Measurements from ENCODE around the gene PLEKHG3.

- TF ChIP-seq, protein P1, sequence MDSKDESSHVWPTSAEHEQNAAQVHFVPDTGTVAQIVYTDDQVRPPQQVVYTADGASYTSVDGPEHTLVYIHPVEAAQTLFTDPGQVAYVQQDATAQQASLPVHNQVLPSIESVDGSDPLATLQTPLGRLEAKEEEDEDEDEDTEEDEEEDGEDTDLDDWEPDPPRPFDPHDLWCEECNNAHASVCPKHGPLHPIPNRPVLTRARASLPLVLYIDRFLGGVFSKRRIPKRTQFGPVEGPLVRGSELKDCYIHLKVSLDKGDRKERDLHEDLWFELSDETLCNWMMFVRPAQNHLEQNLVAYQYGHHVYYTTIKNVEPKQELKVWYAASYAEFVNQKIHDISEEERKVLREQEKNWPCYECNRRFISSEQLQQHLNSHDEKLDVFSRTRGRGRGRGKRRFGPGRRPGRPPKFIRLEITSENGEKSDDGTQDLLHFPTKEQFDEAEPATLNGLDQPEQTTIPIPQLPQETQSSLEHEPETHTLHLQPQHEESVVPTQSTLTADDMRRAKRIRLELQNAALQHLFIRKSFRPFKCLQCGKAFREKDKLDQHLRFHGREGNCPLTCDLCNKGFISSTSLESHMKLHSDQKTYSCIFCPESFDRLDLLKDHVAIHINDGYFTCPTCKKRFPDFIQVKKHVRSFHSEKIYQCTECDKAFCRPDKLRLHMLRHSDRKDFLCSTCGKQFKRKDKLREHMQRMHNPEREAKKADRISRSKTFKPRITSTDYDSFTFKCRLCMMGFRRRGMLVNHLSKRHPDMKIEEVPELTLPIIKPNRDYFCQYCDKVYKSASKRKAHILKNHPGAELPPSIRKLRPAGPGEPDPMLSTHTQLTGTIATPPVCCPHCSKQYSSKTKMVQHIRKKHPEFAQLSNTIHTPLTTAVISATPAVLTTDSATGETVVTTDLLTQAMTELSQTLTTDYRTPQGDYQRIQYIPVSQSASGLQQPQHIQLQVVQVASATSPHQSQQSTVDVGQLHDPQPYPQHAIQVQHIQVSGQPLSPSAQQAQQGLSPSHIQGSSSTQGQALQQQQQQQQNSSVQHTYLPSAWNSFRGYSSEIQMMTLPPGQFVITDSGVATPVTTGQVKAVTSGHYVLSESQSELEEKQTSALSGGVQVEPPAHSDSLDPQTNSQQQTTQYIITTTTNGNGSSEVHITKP (CRISPR knock-in tag; IDR thresholded peaks at IDR 0.05; ENCODE audit: low read depth): no peak
- TF ChIP-seq SAP130 (CRISPR knock-in tag; IDR thresholded peaks at IDR 0.05; ENCODE audit: low read depth): no peak
- no peak for TF ChIP-seq NR2F1 (CRISPR knock-in tag; IDR thresholded peaks at IDR 0.05)
- no peak for TF ChIP-seq SMAD3 (CRISPR knock-in tag; IDR thresholded peaks at IDR 0.05)
Observed at GRCh38 chr14:64686282-64686615, 18.0 kb upstream of the PLEKHG3 start.
